Skeletal muscle satellite cell (primary cell): ENCODE measurements around the gene PMM1.

Experiments
- H3K27me3 ChIP-seq: 2 replicates; pipeline ENCODE4 v1.7.0; 2013; ENCODE audit warnings: low read length; ENCODE audit not compliant: control insufficient read depth, insufficient read depth
- H3K36me3 ChIP-seq: 2 replicates; pipeline ENCODE4 v1.7.0; 2013; ENCODE audit warnings: mild to moderate bottlenecking, control low read depth, low read length; ENCODE audit not compliant: insufficient read depth
- H3K4me1 ChIP-seq: 2 replicates; pipeline ENCODE4 v1.7.0; 2013; ENCODE audit warnings: low read length; ENCODE audit not compliant: control insufficient read depth, insufficient read depth
- H3K4me2 ChIP-seq: 2 replicates; pipeline ENCODE4 v1.7.0; 2013; ENCODE audit warnings: mild to moderate bottlenecking, low read length
- H3K4me3 ChIP-seq: 2 replicates; pipeline ENCODE4 v1.7.0; 2013; ENCODE audit warnings: low read length
- H3K9ac ChIP-seq: 2 replicates; pipeline ENCODE4 v1.7.0; 2013; ENCODE audit warnings: mild to moderate bottlenecking, low read depth, low read length, moderate library complexity
- H3K9me3 ChIP-seq: replicated peaks from 2 replicates; pipeline ENCODE4 v1.7.0; 2013; ENCODE audit warnings: mild to moderate bottlenecking, control low read depth, low read length

Gene PMM1

GRCh38 chr22:41620589-41621098 lies 31.0 kb upstream of the PMM1 start, which contains the start of gene DESI1:
TSS of gene DESI1 (minus strand) at chr22:41621043. CDS start at chr22:41620839, 204 bp downstream.
- Histone ChIP-seq H3K4me1 (peaks cover 20% of the 10 kb centered on the region), H3K9me3 (no peaks in the 10 kb centered on the region), H3K4me2 (peak within 1 kb of the TSS; percentile 97), H3K4me3 (peak within 1 kb of the TSS; percentile 98), H3K9ac (peak within 1 kb of the TSS; percentile 98), H3K27me3 (no peaks in the 10 kb centered on the region), H3K36me3 (peaks cover 19% of the 10 kb centered on the region)

- H3K27me3 ChIP-seq: no peaks in the 10 kb centered on the region
- no peaks in the 10 kb centered on the region for H3K9me3 ChIP-seq
- peak overlapping the region; percentile 98 for H3K9ac ChIP-seq
- peaks cover 16% of the 10 kb centered on the region for H3K36me3 ChIP-seq
- peaks cover 21% of the 10 kb centered on the region for H3K4me1 ChIP-seq
- H3K4me2 ChIP-seq: peak overlapping the region; percentile 95
- H3K4me3 ChIP-seq: peak overlapping the region; percentile 98
Measured at GRCh38 chr22:41619979-41620588, 30.4 kb upstream of the PMM1 start.

GRCh38 chr22:41613456-41613855 lies 23.8 kb upstream of the PMM1 start:
- H3K4me3 ChIP-seq: no peak overlapping the region
- H3K9ac ChIP-seq: no peak overlapping the region
- H3K27me3 ChIP-seq: no peaks in the 10 kb centered on the region
- H3K36me3 ChIP-seq: no peaks in the 10 kb centered on the region
- H3K4me1 ChIP-seq: peaks cover 10% of the 10 kb centered on the region
- H3K9me3 ChIP-seq: no peaks in the 10 kb centered on the region
- no peak overlapping the region for H3K4me2 ChIP-seq

- no peaks in the 10 kb centered on the region for H3K9me3 ChIP-seq
- H3K4me2 ChIP-seq: no peak overlapping the region
- H3K27me3 ChIP-seq: no peaks in the 10 kb centered on the region
- no peak overlapping the region for H3K4me3 ChIP-seq
- H3K36me3 ChIP-seq: no peaks in the 10 kb centered on the region
- H3K9ac ChIP-seq: no peak overlapping the region
- peaks cover 10% of the 10 kb centered on the region for H3K4me1 ChIP-seq
Measured at GRCh38 chr22:41612603-41613306, 23.1 kb upstream of the PMM1 start.

- peaks cover 32% of the 10 kb centered on the region for H3K36me3 ChIP-seq
- H3K9ac ChIP-seq: no peak overlapping the region
- H3K9me3 ChIP-seq: no peaks in the 10 kb centered on the region
- H3K4me2 ChIP-seq: no peak overlapping the region
- H3K4me3 ChIP-seq: no peak overlapping the region
- no peaks in the 10 kb centered on the region for H3K27me3 ChIP-seq
- peaks cover 2% of the 10 kb centered on the region for H3K4me1 ChIP-seq
Measured at GRCh38 chr22:41608386-41608785, 18.7 kb upstream of the PMM1 start.

- no peak overlapping the region for H3K4me2 ChIP-seq
- H3K4me3 ChIP-seq: no peak overlapping the region
- no peaks in the 10 kb centered on the region for H3K4me1 ChIP-seq
- no peaks in the 10 kb centered on the region for H3K27me3 ChIP-seq
- no peak overlapping the region for H3K9ac ChIP-seq
- H3K9me3 ChIP-seq: no peaks in the 10 kb centered on the region
- H3K36me3 ChIP-seq: peaks cover 61% of the 10 kb centered on the region
Measured at GRCh38 chr22:41603873-41604332, 14.3 kb upstream of the PMM1 start.

GRCh38 chr22:41600976-41601375 lies 11.3 kb upstream of the PMM1 start:
- Histone ChIP-seq H3K9ac (no peak overlapping the region), H3K27me3 (no peaks in the 10 kb centered on the region), H3K4me2 (no peak overlapping the region), H3K36me3 (peaks cover 48% of the 10 kb centered on the region), H3K4me3 (no peak overlapping the region), H3K9me3 (no peaks in the 10 kb centered on the region), H3K4me1 (peaks cover 18% of the 10 kb centered on the region)

- no peak overlapping the region for H3K4me2 ChIP-seq
- H3K9ac ChIP-seq: peak overlapping the region; percentile 58
- H3K36me3 ChIP-seq: peaks cover 36% of the 10 kb centered on the region
- no peak overlapping the region for H3K4me3 ChIP-seq
- H3K4me1 ChIP-seq: peaks cover 18% of the 10 kb centered on the region
- H3K27me3 ChIP-seq: no peaks in the 10 kb centered on the region
- no peaks in the 10 kb centered on the region for H3K9me3 ChIP-seq
Measured at GRCh38 chr22:41598891-41599635, 9.4 kb upstream of the PMM1 start.

GRCh38 chr22:41598081-41598480 lies 8.4 kb upstream of the PMM1 start:
- Histone ChIP-seq H3K36me3 (peaks cover 26% of the 10 kb centered on the region), H3K4me3 (no peak overlapping the region), H3K4me1 (peaks cover 18% of the 10 kb centered on the region), H3K4me2 (peak overlapping the region; percentile 59), H3K9me3 (no peaks in the 10 kb centered on the region), H3K9ac (peak overlapping the region; percentile 58), H3K27me3 (no peaks in the 10 kb centered on the region)

- Histone ChIP-seq H3K4me1 (peaks cover 18% of the 10 kb centered on the region), H3K36me3 (peaks cover 21% of the 10 kb centered on the region), H3K4me2 (peak overlapping the region; percentile 59), H3K9me3 (no peaks in the 10 kb centered on the region), H3K4me3 (no peak overlapping the region), H3K9ac (peak overlapping the region; percentile 32), H3K27me3 (no peaks in the 10 kb centered on the region)
Measured at GRCh38 chr22:41597635-41597953, 8.0 kb upstream of the PMM1 start.

GRCh38 chr22:41596776-41597634 lies 7.4 kb upstream of the PMM1 start:
- Histone ChIP-seq H3K9ac (peak overlapping the region; percentile 32), H3K9me3 (no peaks in the 10 kb centered on the region), H3K4me2 (peak overlapping the region; percentile 15), H3K36me3 (peaks cover 16% of the 10 kb centered on the region), H3K4me1 (peaks cover 18% of the 10 kb centered on the region), H3K4me3 (no peak overlapping the region), H3K27me3 (no peaks in the 10 kb centered on the region)
